Measurements from ENCODE around the gene FNIP2.
"Not testable (repeated sequence)": the region's sequence is repeated elsewhere in the genome, so short reads cannot be mapped to it uniquely, and the experiment has no call there.

The FNIP2 gene

DNA sequence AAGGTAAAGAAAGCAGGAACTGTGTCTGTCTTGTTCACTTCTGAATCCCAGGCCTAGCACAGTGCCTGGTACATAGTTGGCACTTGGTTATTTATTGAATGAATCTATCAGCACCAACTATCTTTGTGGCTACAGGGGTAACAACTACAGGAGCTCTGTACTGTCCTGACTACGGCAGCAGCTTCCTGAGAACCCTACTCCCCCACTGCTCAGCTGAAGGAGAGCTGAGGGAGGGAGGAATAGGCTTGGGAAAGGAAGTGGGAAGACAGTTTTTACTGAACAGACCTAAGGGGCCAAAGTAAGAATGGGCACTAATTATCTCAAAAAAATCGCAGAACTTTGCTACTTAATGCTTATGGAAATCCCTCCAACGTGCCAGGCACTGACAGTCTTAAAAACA is 178.0 kb downstream of the FNIP2 start:
- Histone ChIP-seq H3K27me3 (peaks cover 9% of the 10 kb centered on the region), H3K4me3 (ENCODE audit: low read depth in 1 of 2, low read length in 1 of 2) (no peak overlapping the region), H3K27ac (no peak overlapping the region), H3K9me3 (no peaks in the 10 kb centered on the region), H3K4me1 (ENCODE audit: control insufficient read depth in 1 of 2, insufficient read depth in 1 of 2, low read depth in 1 of 2, low read length in 1 of 2) (peaks cover 1% of the 10 kb centered on the region in 2 experiments), H3K36me3 (no peaks in the 10 kb centered on the region)
- TF ChIP-seq, protein P1, sequence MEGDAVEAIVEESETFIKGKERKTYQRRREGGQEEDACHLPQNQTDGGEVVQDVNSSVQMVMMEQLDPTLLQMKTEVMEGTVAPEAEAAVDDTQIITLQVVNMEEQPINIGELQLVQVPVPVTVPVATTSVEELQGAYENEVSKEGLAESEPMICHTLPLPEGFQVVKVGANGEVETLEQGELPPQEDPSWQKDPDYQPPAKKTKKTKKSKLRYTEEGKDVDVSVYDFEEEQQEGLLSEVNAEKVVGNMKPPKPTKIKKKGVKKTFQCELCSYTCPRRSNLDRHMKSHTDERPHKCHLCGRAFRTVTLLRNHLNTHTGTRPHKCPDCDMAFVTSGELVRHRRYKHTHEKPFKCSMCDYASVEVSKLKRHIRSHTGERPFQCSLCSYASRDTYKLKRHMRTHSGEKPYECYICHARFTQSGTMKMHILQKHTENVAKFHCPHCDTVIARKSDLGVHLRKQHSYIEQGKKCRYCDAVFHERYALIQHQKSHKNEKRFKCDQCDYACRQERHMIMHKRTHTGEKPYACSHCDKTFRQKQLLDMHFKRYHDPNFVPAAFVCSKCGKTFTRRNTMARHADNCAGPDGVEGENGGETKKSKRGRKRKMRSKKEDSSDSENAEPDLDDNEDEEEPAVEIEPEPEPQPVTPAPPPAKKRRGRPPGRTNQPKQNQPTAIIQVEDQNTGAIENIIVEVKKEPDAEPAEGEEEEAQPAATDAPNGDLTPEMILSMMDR (IDR thresholded peaks at IDR 0.05): no peak

GRCh38 chr4:158948071-158948470 is 179.2 kb downstream of the FNIP2 start:
- H3K36me3 ChIP-seq: no peaks in the 10 kb centered on the region
- peaks cover 9% of the 10 kb centered on the region for H3K27me3 ChIP-seq
- no peaks in the 10 kb centered on the region for H3K9me3 ChIP-seq
- TF ChIP-seq, protein P1 (IDR thresholded peaks at IDR 0.05): no peak
- peaks cover 0 to 2% of the 10 kb centered on the region in 2 experiments for H3K4me1 ChIP-seq (ENCODE audit: control insufficient read depth in 1 of 2, insufficient read depth in 1 of 2, low read depth in 1 of 2, low read length in 1 of 2)
- no peak overlapping the region for H3K4me3 ChIP-seq (ENCODE audit: low read depth in 1 of 2, low read length in 1 of 2)
- H3K27ac ChIP-seq: no peak overlapping the region

DNA sequence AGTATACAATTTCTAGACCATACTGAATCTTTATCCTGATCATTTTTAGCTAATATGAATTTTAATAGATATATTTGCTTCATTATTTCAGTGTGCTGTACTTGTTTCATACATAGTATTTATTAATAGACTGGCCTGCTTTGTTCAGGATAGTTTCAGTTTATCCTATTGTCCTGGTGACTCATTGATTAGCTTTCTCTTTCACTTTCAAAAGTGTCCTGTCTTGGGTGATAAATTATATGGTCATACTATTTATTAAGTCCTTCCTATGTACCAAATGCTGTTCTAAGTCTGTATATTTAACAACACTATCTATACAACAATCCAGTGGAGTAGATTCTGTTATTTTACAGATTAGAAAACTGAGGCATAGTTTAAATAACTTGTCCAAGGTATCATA is 180.3 kb downstream of the FNIP2 start:
- Histone ChIP-seq H3K4me3 (ENCODE audit: low read depth in 1 of 2, low read length in 1 of 2) (no peak overlapping the region), H3K27ac (peak overlapping the region; percentile 43), H3K27me3 (peaks cover 9% of the 10 kb centered on the region), H3K9me3 (no peaks in the 10 kb centered on the region), H3K36me3 (no peaks in the 10 kb centered on the region), H3K4me1 (ENCODE audit: control insufficient read depth in 1 of 2, insufficient read depth in 1 of 2, low read depth in 1 of 2, low read length in 1 of 2) (peaks cover 0 to 2% of the 10 kb centered on the region in 2 experiments)
- TF ChIP-seq, protein P1 (IDR thresholded peaks at IDR 0.05): no peak

- H3K27me3 ChIP-seq; H3K4me1 ChIP-seq (ENCODE audit: control insufficient read depth in 1 of 2, insufficient read depth in 1 of 2, low read depth in 1 of 2, low read length in 1 of 2); H3K9me3 ChIP-seq; H3K4me3 ChIP-seq (ENCODE audit: low read depth in 1 of 2, low read length in 1 of 2); H3K27ac ChIP-seq; H3K36me3 ChIP-seq: not testable (repeated sequence)
Measured at GRCh38 chr4:158952221-158952774, 183.5 kb downstream of the FNIP2 start.

- H3K4me1 ChIP-seq (ENCODE audit: control insufficient read depth in 1 of 2, insufficient read depth in 1 of 2, low read depth in 1 of 2, low read length in 1 of 2); H3K9me3 ChIP-seq; H3K36me3 ChIP-seq; H3K27ac ChIP-seq; H3K4me3 ChIP-seq (ENCODE audit: low read depth in 1 of 2, low read length in 1 of 2); H3K27me3 ChIP-seq: not testable (repeated sequence)
Measured at GRCh38 chr4:158956345-158956744, 187.5 kb downstream of the FNIP2 start.

- not testable (repeated sequence) for H3K4me3 ChIP-seq (ENCODE audit: low read depth in 1 of 2, low read length in 1 of 2); H3K27ac ChIP-seq; H3K27me3 ChIP-seq; H3K4me1 ChIP-seq (ENCODE audit: control insufficient read depth in 1 of 2, insufficient read depth in 1 of 2, low read depth in 1 of 2, low read length in 1 of 2); H3K9me3 ChIP-seq; H3K36me3 ChIP-seq
Measured at GRCh38 chr4:158956918-158957317, 188.1 kb downstream of the FNIP2 start.

Data from neutrophil (primary cell).